DMS53 treated with DMSO at 0.1 percent for 48 hours (cell line): ENCODE measurements around the gene SEMA3A.
A peak's percentile ranks its signal among the peaks of the same experiment; 100 is the strongest.
"Not testable (repeated sequence)": the region's sequence is repeated elsewhere in the genome, so short reads cannot be mapped to it uniquely, and the experiment has no call there.

Experiments used
- DNase-seq: peaks from one replicate; lab custom pipeline; 2025; ENCODE audit not compliant: unreplicated experiment; lab: John Stamatoyannopoulos, UW

Gene SEMA3A

DNA sequence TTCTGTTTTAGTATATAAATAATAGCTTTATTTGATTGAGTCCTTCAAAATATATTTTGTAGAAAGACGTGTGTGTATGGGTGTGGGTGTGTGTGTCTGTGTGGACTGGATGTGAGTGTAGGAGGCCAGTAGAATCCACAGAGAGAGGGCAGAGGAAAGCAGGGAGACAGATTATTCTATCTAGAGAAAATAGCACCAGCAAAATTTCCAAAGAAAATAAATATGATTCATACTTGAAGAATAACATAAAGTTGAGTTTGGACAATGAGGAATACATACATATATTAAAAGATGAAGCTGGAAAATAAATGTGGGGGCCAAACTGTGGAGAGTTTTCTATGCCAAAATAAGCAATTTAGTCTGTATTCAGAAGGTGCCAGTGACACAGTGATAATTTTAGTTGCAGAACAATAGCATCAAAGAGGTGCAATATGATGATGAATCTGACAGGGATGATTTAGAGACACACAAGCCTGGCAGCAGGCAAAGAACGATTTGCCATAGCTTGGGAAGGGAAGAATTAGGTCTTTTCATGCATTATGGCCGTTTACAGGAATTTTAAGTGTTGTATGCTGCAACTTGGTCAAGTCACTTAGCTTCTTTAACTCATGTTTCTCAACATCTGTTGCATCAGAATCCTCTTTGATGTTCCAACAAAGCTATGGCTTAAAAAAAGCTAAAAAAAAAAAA, 121.3 kb downstream of the SEMA3A start:
- DNase-seq, result no peak

DNA sequence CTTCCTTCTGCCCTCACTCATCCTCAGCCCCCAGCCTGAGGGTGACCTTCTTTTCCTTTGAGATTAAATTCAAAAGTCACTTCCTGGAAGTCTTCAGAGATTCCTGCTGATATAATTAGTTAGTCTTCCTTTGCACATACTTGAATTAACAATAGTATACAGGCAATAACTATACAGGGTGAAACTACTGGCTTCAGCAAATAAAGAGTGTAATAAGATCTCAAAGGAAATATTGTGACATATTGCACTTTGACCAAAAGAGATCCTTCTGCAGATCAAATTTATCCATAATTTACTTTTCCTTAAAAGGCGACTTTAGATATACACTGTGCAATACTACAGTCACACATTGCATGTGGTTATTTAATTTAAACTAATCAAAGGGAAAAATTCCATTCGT, 123.8 kb downstream of the SEMA3A start:
- DNase-seq, result no peak

DNA sequence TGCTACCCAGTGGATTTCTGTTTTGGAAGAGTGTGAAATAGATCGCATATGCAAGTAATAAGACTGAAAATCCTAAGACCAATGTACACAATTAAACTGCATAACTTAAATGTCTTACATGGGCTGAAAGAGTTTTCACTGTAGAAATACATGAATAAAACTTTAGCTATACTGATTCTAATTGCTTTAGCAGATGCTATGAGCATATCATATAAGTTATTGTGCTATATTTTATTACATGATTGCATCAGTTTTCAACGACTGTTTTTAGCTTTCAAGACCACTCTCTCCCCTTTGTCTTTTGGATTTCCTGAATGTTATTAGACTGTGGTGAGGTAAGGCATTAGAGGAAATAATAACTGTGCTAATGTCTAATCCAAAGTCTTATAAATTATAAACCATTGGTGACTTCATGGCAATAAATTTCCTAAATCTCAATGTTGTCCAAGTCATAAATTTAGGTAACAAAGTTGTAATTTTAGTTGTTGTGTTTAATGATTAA, 124.5 kb downstream of the SEMA3A start:
- no peak for DNase-seq

DNA sequence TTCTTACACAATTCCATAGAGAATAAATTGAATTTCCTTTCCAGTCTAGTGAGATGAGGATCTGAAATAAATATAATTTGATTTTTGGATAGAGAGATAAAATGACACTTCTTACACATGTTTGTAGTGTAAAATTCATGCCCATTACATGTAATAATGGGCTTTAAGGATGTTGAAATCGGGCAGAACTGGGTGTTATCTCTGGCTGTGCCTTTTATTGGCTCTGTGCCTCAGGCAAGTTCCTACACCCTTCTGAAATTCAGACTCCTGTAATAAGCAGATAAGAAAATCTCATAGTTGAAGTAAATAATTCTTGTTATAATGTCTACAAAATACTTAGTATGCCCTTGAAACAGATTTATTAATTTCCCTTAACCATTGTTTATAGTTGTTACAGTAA, 125.6 kb downstream of the SEMA3A start:
- no peak for DNase-seq

DNA sequence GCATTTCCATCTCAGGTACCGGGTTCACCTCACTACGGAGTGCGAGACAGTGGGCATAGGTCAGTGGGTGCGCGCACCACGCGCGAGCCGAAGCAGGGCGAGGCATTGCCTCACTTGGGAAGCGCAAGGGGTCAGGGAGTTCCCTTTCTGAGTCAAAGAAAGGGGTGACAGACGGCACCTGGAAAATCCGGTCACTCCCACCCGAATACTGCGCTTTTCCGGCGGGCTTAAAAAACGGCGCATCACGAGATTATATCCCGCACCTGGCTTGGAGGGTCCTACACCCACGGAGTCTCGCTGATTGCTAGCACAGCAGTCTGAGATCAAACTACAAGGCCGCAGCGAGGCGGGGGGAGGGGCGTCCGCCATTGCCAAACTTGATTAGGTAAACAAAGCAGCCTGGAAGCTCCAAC, 132.1 kb downstream of the SEMA3A start:
- not testable (repeated sequence) for DNase-seq

DNA sequence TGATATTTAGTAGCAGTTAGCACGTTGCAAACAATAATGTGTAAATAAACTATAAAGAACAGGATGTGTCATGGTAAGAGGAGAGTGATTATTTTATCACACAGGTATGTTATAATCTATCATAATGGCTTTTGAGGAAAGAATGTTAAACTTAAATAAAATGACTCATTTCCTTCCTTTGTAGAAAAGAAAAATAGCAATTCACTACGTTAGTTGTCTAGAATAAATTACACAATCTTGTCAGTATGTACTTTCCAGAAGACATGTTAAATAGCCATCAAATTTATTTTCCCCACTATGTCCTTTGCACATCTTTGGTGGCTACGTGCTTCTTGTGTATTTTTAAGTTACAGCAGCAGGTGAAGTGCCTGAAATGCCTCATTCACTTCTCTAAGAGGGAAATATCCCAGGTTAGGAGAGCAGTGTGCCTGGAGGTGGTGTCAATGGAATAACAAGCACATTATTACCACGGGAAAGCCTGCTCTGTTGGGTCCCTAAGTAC, 133.8 kb downstream of the SEMA3A start:
- DNase-seq, result peak; percentile 75

DNA sequence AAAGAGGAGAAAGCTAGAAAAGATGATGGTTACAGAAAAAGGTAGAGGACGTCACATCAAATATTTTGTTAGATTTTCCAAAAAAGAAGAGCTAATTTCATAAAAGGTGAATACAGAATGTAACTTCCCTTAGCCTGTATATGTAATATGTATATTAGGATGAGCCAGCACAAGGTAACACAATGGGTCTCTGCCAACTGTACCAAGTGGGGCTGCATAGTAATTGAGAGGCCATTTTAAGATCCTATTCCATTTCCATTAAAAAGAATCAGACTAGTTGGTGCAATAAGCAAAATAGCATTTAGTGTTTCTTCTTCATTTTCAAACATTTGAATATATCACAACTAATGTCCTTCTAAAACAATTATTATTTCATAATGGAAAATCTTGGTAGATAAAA, 134.6 kb downstream of the SEMA3A start:
- DNase-seq, result no peak

DNA sequence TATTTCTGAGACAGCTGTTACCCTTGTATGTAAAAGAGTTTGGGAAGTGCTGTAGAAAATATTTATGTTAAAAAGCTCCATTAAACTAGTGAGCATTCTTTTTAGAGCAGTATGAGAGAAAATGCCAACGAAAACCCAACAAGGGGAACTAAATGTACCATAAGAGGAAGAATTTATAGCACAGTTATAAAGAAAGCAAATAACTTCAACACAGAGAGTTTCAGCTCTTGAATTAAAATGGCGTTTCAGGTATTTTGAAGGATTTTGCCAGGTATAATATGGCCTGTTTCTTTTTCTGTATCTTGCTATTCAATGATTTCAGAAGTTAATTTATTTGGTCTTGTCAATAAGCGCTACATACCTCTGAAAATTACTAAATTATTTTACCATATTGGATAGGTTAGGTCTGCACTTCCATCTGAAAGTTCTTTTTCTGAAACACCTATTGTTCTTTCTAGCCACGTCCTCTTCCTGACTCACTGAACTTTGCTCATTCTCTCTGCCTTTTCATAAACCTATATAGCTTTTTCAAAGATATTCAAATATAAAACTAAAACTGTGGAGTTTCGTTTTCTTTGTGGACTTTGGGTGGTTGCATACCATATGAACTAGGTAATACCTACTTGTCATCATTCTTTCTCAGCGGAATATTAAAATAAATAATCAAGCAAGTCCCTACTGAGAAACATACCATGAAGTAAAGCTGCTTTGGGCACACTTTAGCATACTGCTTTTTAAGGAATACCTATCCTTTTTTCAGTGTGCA, 136.1 kb downstream of the SEMA3A start:
- DNase-seq, result no peak

DNA sequence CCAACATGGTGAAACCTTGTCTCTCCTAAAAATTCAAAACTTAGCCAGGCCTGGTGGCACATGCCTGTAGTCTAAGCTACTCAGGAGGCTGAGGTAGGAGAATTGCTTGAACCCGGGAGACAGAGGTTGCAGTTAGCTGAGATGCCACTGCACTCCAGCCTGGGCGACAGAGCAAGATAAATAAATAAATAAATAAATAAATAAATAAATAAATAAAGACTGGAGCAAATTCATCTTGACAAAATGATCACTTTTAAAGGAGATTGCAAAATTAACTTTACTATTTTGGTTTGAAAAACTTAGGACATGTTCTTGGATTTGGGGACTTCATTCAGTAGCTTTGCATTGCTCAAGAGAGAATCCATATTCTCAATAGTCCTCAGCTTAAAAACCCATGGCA, 137.0 kb downstream of the SEMA3A start:
- no peak for DNase-seq

DNA sequence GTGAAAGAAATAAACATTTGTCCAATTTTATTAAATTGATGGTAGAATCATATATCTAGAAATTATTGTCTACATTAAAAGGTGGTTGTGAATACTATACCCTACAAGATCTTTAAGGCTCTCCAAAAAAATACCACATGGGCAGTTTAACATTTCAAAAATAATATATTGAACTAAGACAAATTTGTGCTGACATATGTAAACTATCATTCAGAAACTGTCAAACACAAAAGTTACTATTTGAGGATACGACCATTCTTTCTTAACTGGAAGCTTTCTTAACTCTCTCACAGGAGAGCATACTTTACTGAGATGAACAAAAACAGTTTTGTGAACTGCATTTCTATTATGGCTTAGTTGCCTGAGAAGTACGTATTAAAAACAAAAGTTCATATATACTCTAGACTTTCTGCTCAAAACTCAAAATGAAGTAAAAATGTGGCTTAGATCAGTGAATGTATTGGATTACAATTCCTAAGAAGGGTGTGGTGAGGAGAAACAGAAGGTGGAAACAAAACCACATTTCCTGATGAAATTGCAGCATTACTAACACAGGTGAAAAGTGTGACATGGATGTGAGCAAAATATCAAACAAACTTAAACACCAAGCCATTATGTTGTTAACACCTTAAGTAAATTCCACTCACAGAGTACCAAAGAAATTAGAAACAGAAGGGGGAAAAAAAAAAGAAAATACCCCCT, 138.5 kb downstream of the SEMA3A start:
- DNase-seq, result no peak

DNA sequence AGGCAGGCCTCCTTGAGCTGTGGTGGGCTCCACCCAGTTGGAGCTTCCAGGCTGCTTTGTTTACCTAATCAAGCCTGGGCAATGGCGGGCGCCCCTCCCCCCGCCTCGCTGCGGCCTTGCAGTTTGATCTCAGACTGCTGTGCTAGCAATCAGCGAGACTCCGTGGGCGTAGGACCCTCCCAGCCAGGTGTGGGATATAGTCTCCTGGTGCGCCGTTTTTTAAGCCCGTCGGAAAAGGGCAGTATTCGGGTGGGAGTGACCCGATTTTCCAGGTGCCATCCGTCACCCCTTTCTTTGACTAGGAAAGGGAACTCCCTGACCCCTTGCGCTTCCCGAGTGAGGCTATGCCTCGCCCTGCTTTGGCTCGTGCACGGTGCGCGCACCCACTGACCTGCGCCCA, 139.4 kb downstream of the SEMA3A start:
- DNase-seq, result not testable (repeated sequence)

DNA sequence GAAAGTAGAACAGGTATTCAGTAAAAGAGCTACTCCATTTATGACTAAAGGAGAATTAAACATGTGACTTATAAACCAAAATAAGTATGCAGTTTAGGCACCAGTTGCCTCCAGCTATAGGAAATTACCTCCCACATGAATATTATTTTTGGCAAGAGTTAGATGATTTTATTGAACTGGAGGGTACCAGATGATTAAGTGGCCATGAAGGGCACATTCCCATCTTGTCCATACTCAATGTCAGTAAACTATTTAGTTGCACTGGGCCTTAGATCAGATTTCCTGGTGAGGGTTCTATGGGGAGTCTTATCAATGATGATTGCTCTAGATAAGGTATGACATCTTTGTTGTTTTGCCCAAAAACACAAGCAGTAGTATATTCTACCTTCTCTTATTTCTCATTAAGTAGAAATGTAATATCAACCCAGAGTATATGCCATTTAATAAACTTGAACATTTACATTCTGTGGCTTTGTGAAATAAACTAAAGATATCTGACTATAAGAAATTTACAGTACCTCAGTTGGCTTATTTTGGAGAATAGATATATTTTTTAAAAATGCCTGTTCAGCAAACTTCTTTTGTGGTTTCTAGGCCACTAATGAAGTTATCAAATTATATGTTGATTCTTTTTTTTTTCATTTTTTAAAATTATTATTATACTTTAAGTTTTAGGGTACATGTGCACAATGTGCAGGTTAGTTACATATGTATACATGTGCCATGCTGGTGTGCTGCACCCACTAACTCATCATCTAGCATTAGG, 145.3 kb downstream of the SEMA3A start:
- no peak for DNase-seq

DNA sequence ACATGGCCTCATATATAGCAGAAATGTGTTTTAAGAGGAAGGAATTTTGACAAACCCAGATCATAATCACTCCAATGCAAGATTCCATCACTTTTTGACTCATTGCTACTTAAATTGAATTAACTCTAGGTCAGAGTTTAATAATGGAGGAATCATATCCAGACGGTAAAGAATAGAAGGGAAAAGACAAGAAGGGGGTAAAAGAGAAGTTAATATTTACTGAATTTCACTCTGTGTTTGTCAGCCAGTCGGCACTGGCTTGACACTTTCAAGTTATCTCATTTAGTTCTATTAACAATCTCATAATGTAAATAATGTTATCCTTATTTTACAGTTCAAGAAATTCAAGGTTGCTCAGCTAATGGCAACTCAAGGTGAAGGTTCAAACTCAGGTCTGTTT, 147.5 kb downstream of the SEMA3A start:
- DNase-seq, result no peak

DNA sequence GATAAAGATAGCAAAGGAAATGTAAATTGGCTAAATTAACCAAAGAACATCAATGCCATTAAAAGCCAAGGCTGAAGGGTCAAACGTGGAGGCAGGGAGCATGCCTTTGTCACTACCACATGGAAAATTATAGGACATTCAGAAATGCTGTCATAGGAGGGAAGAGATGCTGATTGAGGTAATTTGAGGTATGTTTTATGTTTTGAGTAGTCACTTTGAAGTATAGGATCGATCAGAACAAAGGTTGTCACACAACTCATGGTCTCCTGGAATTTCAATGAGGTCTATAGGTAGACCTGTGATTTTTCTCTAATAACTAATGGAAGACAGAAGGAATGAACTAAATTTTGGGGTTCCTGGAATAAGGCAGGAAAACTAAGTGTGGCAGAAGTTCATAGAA, 149.8 kb downstream of the SEMA3A start:
- no peak for DNase-seq

DNA sequence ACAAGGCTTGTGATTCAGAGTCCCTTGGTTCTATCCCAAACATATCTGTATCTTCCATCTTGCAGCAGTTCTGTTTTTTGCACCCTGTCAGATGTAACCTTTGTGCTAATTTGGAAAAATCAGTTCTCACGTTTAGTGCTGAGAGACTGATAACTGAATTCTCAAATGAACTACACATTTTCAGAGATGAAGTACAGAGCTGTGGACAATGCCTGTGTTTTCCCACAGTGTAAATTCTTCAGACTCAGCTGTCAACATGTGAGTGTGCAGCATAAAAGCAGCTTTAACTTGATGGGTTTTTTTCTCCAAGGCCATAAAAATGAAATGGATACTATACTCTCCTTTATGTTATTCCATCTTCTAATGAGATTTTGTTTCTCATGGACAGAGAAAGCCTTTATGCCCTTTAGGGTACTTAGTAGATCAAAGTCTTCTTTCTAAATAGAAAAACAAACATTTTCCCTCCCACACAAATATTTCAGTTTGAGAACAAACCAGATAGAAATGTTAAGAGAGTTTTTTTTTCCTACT, 150.9 kb downstream of the SEMA3A start:
- no peak for DNase-seq

DNA sequence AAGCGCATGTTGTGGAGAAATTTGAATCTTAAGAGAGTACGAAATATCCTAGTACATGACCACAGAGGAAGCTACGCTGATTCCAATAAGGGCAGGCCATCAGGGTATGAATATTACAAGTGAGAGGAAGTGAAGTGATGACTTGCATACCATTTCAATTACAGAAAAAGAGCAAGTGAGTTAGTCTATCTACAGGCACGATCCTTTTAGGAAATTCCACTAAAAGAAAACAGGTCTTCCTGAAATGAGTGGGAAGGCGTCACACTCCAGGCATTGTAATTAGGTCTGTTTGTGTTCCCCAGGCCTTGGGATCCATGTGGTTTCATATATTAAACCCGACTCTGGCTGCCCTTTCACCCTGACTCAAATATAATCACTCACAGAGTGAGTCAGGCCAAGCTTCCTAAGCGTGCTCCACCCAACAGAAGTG, 152.5 kb downstream of the SEMA3A start:
- no peak for DNase-seq

DNA sequence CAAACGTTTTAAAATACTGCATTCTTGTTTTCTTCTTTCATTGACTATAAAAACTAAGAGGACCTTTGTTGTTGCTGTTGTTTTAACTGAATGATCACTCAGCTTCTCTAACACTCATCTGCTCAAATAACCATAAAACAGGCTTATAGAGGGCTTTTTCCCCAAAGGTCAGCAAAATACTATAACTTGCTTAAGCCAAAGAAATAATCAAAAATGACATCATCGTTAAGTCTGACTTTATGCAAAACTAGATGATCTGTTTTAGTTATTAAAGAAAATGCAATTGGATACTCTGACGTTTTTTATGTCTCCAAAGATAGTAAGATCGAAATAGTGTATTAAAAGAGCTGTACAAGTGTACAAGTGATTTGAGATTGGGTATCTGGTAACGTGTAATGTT, 152.9 kb downstream of the SEMA3A start:
- DNase-seq, result no peak

DNA sequence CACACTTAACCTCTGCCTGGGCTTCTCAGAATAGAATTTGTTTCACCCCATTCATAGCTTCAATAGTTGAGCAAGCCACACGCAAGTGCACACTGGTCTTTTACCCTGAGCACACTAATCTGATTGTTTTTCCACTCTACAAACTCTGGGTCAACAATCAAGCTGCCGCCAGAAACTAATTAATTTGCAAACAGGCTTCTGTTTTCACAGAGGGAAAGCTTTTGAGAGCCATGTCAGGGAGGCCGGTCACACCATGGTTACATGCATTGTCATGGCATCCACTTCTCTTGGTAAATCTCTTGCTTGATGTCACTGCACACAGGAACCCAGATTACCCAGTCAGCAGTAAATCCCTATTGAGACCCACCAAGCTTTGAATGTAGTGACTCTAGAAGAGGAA, 154.2 kb downstream of the SEMA3A start:
- DNase-seq, result peak; percentile 43

DNA sequence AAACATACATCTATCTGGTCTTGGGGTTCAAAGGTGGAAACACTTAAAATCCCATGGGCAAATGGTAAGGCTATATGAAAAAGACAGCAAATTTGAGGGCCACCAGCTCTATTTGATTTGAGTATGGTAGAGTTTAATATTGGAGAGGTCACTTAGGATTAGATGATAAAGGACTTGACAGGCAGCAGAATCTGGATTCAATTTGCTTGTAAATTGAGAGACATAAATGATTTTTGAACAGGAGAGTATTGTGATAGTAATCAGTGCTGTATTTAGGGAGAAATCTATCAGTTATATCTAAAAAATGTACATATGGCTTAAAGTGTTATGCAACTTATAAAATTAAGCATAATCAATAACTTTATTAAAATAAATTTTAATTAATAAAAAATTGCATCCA, 155.2 kb downstream of the SEMA3A start:
- no peak for DNase-seq

DNA sequence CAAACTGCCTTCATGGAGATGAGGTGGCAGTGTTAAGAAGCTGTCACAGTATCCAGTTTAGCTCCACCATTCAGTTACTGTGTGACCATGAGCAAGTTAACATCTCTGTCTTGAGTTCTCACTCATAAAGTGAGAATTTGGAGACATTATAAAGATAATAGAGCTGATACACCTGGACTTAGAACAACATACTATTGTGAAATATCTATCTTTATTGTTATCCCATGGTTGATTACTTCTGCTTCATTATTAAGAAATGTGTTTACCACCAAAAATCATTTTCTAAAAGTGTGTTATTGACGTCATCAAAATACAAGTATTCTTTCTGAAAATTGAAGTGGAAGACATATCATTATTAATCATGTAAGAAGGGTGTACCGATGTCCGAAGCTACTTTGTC, 166.9 kb downstream of the SEMA3A start:
- no peak for DNase-seq
